ENCODE data around the gene LAMB1. TPM values are rescaled to one million over a fixed set of nuclear protein-coding genes. Genes with fewer than 3 reads are reported as not detected.

Gene LAMB1
- total RNA-seq, 6 experiments from 2014 or later = 112 to 134 (median 123) TPM

- TF ChIP-seq CTCF (IDR thresholded peaks at IDR 0.05) = no peak
- no peaks in the 10 kb centered on the region for H3K27me3 Mint-ChIP-seq (ENCODE audit: insufficient read depth)
- no peak for DNase-seq
- H3K36me3 Mint-ChIP-seq (ENCODE audit: low read depth) = peaks cover 63% of the 10 kb centered on the region
- H3K4me1 Mint-ChIP-seq (ENCODE audit: low read depth) = peaks cover 65% of the 10 kb centered on the region
- peak overlapping the region; percentile 61 for H3K4me3 Mint-ChIP-seq
- peak overlapping the region; percentile 80 for H3K27ac Mint-ChIP-seq
- no peaks in the 10 kb centered on the region for H3K9me3 Mint-ChIP-seq
These were observed 49.6 kb downstream of the LAMB1 start for GRCh38 chr7:107953265-107953923.

- no peak for DNase-seq
- peak overlapping the region; percentile 80 for H3K27ac Mint-ChIP-seq
- no peak for TF ChIP-seq CTCF (IDR thresholded peaks at IDR 0.05)
- peak overlapping the region; percentile 61 for H3K4me3 Mint-ChIP-seq
- peaks cover 67% of the 10 kb centered on the region for H3K36me3 Mint-ChIP-seq (ENCODE audit: low read depth)
- H3K4me1 Mint-ChIP-seq (ENCODE audit: low read depth) = peaks cover 72% of the 10 kb centered on the region
- peaks cover 5% of the 10 kb centered on the region for H3K27me3 Mint-ChIP-seq (ENCODE audit: insufficient read depth)
- no peaks in the 10 kb centered on the region for H3K9me3 Mint-ChIP-seq
These were observed 51.1 kb downstream of the LAMB1 start for GRCh38 chr7:107951896-107952295.

- no peaks in the 10 kb centered on the region for H3K9me3 Mint-ChIP-seq
- H3K27ac Mint-ChIP-seq = peak overlapping the region; percentile 26; the same call in 1 of the 2 replicates
- H3K36me3 Mint-ChIP-seq (ENCODE audit: low read depth) = peaks cover 69% of the 10 kb centered on the region
- H3K4me3 Mint-ChIP-seq = peak overlapping the region; percentile 61; the same call in 1 of the 2 replicates
- H3K4me1 Mint-ChIP-seq (ENCODE audit: low read depth) = peaks cover 78% of the 10 kb centered on the region
- peaks cover 5% of the 10 kb centered on the region for H3K27me3 Mint-ChIP-seq (ENCODE audit: insufficient read depth)
- DNase-seq = no peak
- no peak for TF ChIP-seq CTCF (IDR thresholded peaks at IDR 0.05)
These were observed 51.7 kb downstream of the LAMB1 start for GRCh38 chr7:107951172-107951787.

- peaks cover 78% of the 10 kb centered on the region for H3K36me3 Mint-ChIP-seq (ENCODE audit: low read depth)
- H3K27me3 Mint-ChIP-seq (ENCODE audit: insufficient read depth) = peaks cover 9% of the 10 kb centered on the region
- peak overlapping the region; percentile 35 for H3K4me3 Mint-ChIP-seq
- DNase-seq = no peak
- H3K4me1 Mint-ChIP-seq (ENCODE audit: low read depth) = peaks cover 90% of the 10 kb centered on the region
- no peaks in the 10 kb centered on the region for H3K9me3 Mint-ChIP-seq
- TF ChIP-seq CTCF (IDR thresholded peaks at IDR 0.05) = no peak
- peak overlapping the region; percentile 86 for H3K27ac Mint-ChIP-seq
These were observed 53.5 kb downstream of the LAMB1 start for GRCh38 chr7:107949443-107949935.

GRCh38 chr7:107948645-107949442 lies 54.1 kb downstream of the LAMB1 start:
- H3K4me3 Mint-ChIP-seq = peak overlapping the region; percentile 35
- no peak for TF ChIP-seq CTCF (IDR thresholded peaks at IDR 0.05)
- H3K9me3 Mint-ChIP-seq = no peaks in the 10 kb centered on the region
- peak; percentile 96 for DNase-seq
- H3K4me1 Mint-ChIP-seq (ENCODE audit: low read depth) = peaks cover 88% of the 10 kb centered on the region
- peaks cover 9% of the 10 kb centered on the region for H3K27me3 Mint-ChIP-seq (ENCODE audit: insufficient read depth)
- peak overlapping the region; percentile 86 for H3K27ac Mint-ChIP-seq
- H3K36me3 Mint-ChIP-seq (ENCODE audit: low read depth) = peaks cover 82% of the 10 kb centered on the region

Measured in HFFc6 (cell line).